GM12874 (cell line): Measurements from ENCODE around the gene VPS8.

Source experiments
- CTCF ChIP-seq: IDR thresholded peaks from 2 replicates; pipeline ENCODE4 v1.5.1; 2011; ENCODE audit warnings: low read depth, mild to moderate bottlenecking, control low read depth, low read length, moderate library complexity; ENCODE audit not compliant: insufficient read depth

The VPS8 gene

GRCh38 chr3:185024406-185024805 lies 212.4 kb downstream of the VPS8 start:
- TF ChIP-seq CTCF, result no peak

DNA sequence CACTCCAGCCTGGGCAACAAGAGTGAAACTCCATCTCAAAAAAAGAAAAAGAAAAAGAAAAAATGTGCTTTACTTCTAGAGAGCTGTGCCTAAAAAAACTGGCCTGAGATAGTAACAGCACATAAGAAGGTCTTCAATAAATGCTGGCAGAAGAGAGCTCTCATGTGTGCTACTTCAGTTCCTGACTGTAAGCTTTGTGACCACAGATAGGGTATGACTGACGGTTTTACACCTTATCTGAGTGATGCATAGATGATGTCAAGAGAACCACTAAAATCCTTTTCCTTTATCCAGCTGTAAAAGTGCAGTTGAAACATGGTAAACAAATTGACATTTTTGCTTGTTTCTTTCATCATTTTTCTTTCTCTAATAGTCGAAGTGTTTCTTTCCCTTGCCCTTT lies 213.0 kb downstream of the VPS8 start:
- TF ChIP-seq CTCF, result no peak

GRCh38 chr3:185028121-185028520 lies 216.2 kb downstream of the VPS8 start:
- no peak for TF ChIP-seq CTCF

- no peak for TF ChIP-seq CTCF
Observed at GRCh38 chr3:185029086-185029485, 217.1 kb downstream of the VPS8 start.

- no peak for TF ChIP-seq CTCF
Observed at GRCh38 chr3:185030399-185030798, 218.4 kb downstream of the VPS8 start.

- no peak for TF ChIP-seq CTCF
Observed at GRCh38 chr3:185030951-185031350, 219.0 kb downstream of the VPS8 start.

DNA sequence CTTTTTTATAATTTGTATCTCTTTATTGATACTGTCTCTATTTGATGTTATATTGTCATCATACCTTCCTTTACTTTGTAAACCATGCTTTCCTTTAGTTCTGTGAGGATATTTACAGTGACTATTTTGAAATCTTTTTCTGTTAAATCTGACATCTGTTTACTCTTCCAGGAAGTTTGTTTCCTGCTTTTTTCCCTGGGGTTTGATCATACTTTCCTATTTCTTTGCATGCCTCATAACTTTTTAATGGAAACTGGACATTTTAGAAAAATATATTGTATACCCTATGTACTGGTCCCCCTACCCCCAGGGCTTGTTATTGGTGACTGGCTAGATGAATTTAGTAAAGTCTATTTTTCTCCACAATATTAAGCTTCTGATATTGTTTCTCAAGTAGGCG lies 225.8 kb downstream of the VPS8 start:
- TF ChIP-seq CTCF, result no peak

DNA sequence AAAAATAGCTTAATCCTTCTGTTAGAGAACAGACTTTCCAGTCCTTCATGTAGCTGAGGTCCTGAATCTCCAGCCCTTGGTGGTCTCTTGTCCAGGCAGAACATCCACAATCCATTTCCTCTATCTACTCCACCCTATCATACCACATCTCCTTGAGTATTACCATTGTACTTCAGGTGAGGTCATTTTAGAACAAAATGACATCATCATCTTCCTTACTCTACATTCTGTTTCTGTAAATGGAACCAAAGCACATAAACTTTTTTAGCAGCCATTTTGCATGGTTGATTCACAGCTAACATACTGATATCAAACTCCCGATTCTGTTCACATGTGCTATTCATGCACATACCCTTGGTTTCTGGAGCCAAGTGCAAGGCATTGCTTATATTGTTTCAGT lies 228.5 kb downstream of the VPS8 start:
- TF ChIP-seq CTCF, result no peak
